SH-SY5Y (cell line): ENCODE results near the gene MGAT4D.

ENCODE experiments used
- GATA2 ChIP-seq: IDR thresholded peaks from 2 replicates; pipeline ENCODE4 v1.6.1; 2011; ENCODE audit warnings: mild to moderate bottlenecking, low read depth, low read length
- GATA3 ChIP-seq: IDR thresholded peaks from 2 replicates; pipeline ENCODE4 v1.6.1; 2011; ENCODE audit warnings: low read depth, mild to moderate bottlenecking, low read length, moderate library complexity

- TF ChIP-seq GATA2 (no peak), GATA3 (no peak)
These were observed 31.9 kb downstream of the MGAT4D start for GRCh38 chr4:140466146-140466545.
